Measurements from ENCODE around the gene APC. TPM values are rescaled to one million over a fixed set of nuclear protein-coding genes. Genes with fewer than 3 reads are reported as not detected.
A peak's percentile ranks its signal among the peaks of the same experiment; 100 is the strongest.

The APC gene
- total RNA-seq, 1 donor from 2014 or later = 36.9 TPM

- H3K27me3 Mint-ChIP-seq (ENCODE audit: unreplicated experiment) = no peaks in the 10 kb centered on the region
- DNase-seq (ENCODE audit: extremely low spot score, unreplicated experiment) = no peak
- H3K9me3 Mint-ChIP-seq (ENCODE audit: unreplicated experiment) = no peaks in the 10 kb centered on the region
- peaks cover 17% of the 10 kb centered on the region for H3K36me3 Mint-ChIP-seq (ENCODE audit: unreplicated experiment)
- H3K27ac Mint-ChIP-seq (ENCODE audit: unreplicated experiment) = no peak overlapping the region
- no peak overlapping the region for H3K4me3 Mint-ChIP-seq (ENCODE audit: unreplicated experiment)
- H3K4me1 Mint-ChIP-seq (ENCODE audit: unreplicated experiment) = no peaks in the 10 kb centered on the region
- TF ChIP-seq CTCF (IDR thresholded peaks at IDR 0.05) = no peak
These were observed 49.6 kb downstream of the APC start for GRCh38 chr5:112787261-112787660.

GRCh38 chr5:112787896-112788295, 50.2 kb downstream of the APC start:
- H3K4me3 Mint-ChIP-seq (ENCODE audit: unreplicated experiment) = no peak overlapping the region
- H3K4me1 Mint-ChIP-seq (ENCODE audit: unreplicated experiment) = no peaks in the 10 kb centered on the region
- TF ChIP-seq CTCF (IDR thresholded peaks at IDR 0.05) = no peak
- H3K9me3 Mint-ChIP-seq (ENCODE audit: unreplicated experiment) = no peaks in the 10 kb centered on the region
- H3K27ac Mint-ChIP-seq (ENCODE audit: unreplicated experiment) = no peak overlapping the region
- H3K27me3 Mint-ChIP-seq (ENCODE audit: unreplicated experiment) = no peaks in the 10 kb centered on the region
- peaks cover 14% of the 10 kb centered on the region for H3K36me3 Mint-ChIP-seq (ENCODE audit: unreplicated experiment)
- no peak for DNase-seq (ENCODE audit: extremely low spot score, unreplicated experiment)

- Mint-ChIP-seq H3K9me3 (ENCODE audit: unreplicated experiment) (no peaks in the 10 kb centered on the region), H3K36me3 (ENCODE audit: unreplicated experiment) (peaks cover 46% of the 10 kb centered on the region), H3K4me1 (ENCODE audit: unreplicated experiment) (peaks cover 5% of the 10 kb centered on the region), H3K4me3 (ENCODE audit: unreplicated experiment) (no peak overlapping the region), H3K27me3 (ENCODE audit: unreplicated experiment) (no peaks in the 10 kb centered on the region), H3K27ac (ENCODE audit: unreplicated experiment) (peak overlapping the region; percentile 45)
- DNase-seq (ENCODE audit: extremely low spot score, unreplicated experiment) = no peak
- TF ChIP-seq CTCF (IDR thresholded peaks at IDR 0.05) = no peak
These were observed 55.5 kb downstream of the APC start for GRCh38 chr5:112793201-112793600.

GRCh38 chr5:112794410-112794809, 56.7 kb downstream of the APC start:
- no peak overlapping the region for H3K27ac Mint-ChIP-seq (ENCODE audit: unreplicated experiment)
- H3K9me3 Mint-ChIP-seq (ENCODE audit: unreplicated experiment) = no peaks in the 10 kb centered on the region
- DNase-seq (ENCODE audit: extremely low spot score, unreplicated experiment) = no peak
- H3K27me3 Mint-ChIP-seq (ENCODE audit: unreplicated experiment) = no peaks in the 10 kb centered on the region
- H3K36me3 Mint-ChIP-seq (ENCODE audit: unreplicated experiment) = peaks cover 46% of the 10 kb centered on the region
- no peak for TF ChIP-seq CTCF (IDR thresholded peaks at IDR 0.05)
- H3K4me1 Mint-ChIP-seq (ENCODE audit: unreplicated experiment) = peaks cover 5% of the 10 kb centered on the region
- no peak overlapping the region for H3K4me3 Mint-ChIP-seq (ENCODE audit: unreplicated experiment)

GRCh38 chr5:112795342-112795741, 57.7 kb downstream of the APC start:
- no peak for TF ChIP-seq CTCF (IDR thresholded peaks at IDR 0.05)
- H3K36me3 Mint-ChIP-seq (ENCODE audit: unreplicated experiment) = peaks cover 48% of the 10 kb centered on the region
- DNase-seq (ENCODE audit: extremely low spot score, unreplicated experiment) = no peak
- H3K9me3 Mint-ChIP-seq (ENCODE audit: unreplicated experiment) = no peaks in the 10 kb centered on the region
- H3K4me1 Mint-ChIP-seq (ENCODE audit: unreplicated experiment) = peaks cover 5% of the 10 kb centered on the region
- no peaks in the 10 kb centered on the region for H3K27me3 Mint-ChIP-seq (ENCODE audit: unreplicated experiment)
- no peak overlapping the region for H3K4me3 Mint-ChIP-seq (ENCODE audit: unreplicated experiment)
- H3K27ac Mint-ChIP-seq (ENCODE audit: unreplicated experiment) = no peak overlapping the region
